Cardiac fibroblast (primary cell): ENCODE data around the gene PFKFB2.

Experiments used
- DNase-seq, 2 donors: peaks; one replicate each; pipeline versions ENCODE4 v3.0.0 to v3.0.0-alpha.2; 2010; ENCODE audit warnings: low read depth in 2 of 2
- H3K4me3 ChIP-seq, 2 donors: replicated peaks in 1 of 2; 1 replicate in 1 of 2; 2 replicates in 1 of 2; pipeline ENCODE4 v1.5.1; 2011; ENCODE audit warnings: low read depth in 2 of 2, low read length in 2 of 2, mild to moderate bottlenecking in 2 of 2, moderate library complexity in 1 of 2
- CTCF ChIP-seq: IDR thresholded peaks from one replicate; pipeline ENCODE4 v1.5.1; 2011; ENCODE audit warnings: low read depth, mild to moderate bottlenecking, low read length, inconsistent platforms

The PFKFB2 gene

GRCh38 chr1:207124389-207124788 is 71.3 kb downstream of the PFKFB2 start:
- H3K4me3 ChIP-seq: no peak overlapping the region
- DNase-seq: no peak
- TF ChIP-seq CTCF: no peak

- TF ChIP-seq CTCF: no peak
- H3K4me3 ChIP-seq: no peak overlapping the region
Measured at GRCh38 chr1:207128336-207128921, 75.4 kb downstream of the PFKFB2 start.

GRCh38 chr1:207129053-207129452 is 76.0 kb downstream of the PFKFB2 start:
- no peak for TF ChIP-seq CTCF
- H3K4me3 ChIP-seq: no peak overlapping the region
- DNase-seq: no peak

More at GRCh38 chr1:207128336-207128921, 75.4 kb downstream of the PFKFB2 start:
- DNase-seq: no peak
